Smooth muscle cell (in vitro differentiated cells): ENCODE results near the gene CCDC82. TPM values are rescaled to one million over a fixed set of nuclear protein-coding genes. Genes with fewer than 3 reads are reported as not detected.
A peak's percentile ranks its signal among the peaks of the same experiment; 100 is the strongest.

Experiments
- DNase-seq: peaks from one replicate; lab custom pipeline; 2025; ENCODE audit not compliant: unreplicated experiment; lab: John Stamatoyannopoulos, UW
- H2AFZ ChIP-seq: fragments of 200-600 bp; sonication (generic); 2 replicates; pipeline ENCODE4 v1.6.0; 2016; ENCODE audit warnings: antibody characterized with exemption, low read depth, mild to moderate bottlenecking
- H3F3A ChIP-seq: fragments of 200-600 bp; sonication (generic); 2 replicates; pipeline ENCODE4 v1.6.0; 2017; ENCODE audit warnings: antibody characterized with exemption, low read depth
- H3K27ac ChIP-seq: fragments of 200-600 bp; sonication (generic); 2 replicates; pipeline ENCODE4 v1.5.1; 2016; ENCODE audit warnings: low read depth, mild to moderate bottlenecking
- H3K27me3 ChIP-seq: fragments of 200-600 bp; sonication (generic); 2 replicates; pipeline ENCODE4 v1.6.1; 2016; ENCODE audit warnings: low read depth, mild to moderate bottlenecking
- H3K36me3 ChIP-seq: fragments of 200-600 bp; sonication (generic); 2 replicates; pipeline ENCODE4 v1.5.1; 2016; ENCODE audit warnings: low read depth
- H3K4me1 ChIP-seq: fragments of 200-600 bp; sonication (generic); 2 replicates; pipeline ENCODE4 v1.5.1; 2016; ENCODE audit warnings: low read depth
- H3K4me2 ChIP-seq: fragments of 200-600 bp; sonication (generic); 2 replicates; pipeline ENCODE4 v1.6.0; 2016; ENCODE audit warnings: mild to moderate bottlenecking
- H3K4me3 ChIP-seq: fragments of 200-600 bp; sonication (generic); 2 replicates; pipeline ENCODE4 v1.5.1; 2016; ENCODE audit warnings: mild to moderate bottlenecking
- H3K79me2 ChIP-seq: fragments of 200-600 bp; sonication (generic); 2 replicates; pipeline ENCODE4 v1.6.0; 2016; ENCODE audit warnings: low read depth, mild to moderate bottlenecking
- H3K9ac ChIP-seq: fragments of 200-600 bp; sonication (generic); 2 replicates; pipeline ENCODE4 v1.6.0; 2016; ENCODE audit warnings: low read depth
- H3K9me3 ChIP-seq: fragments of 200-600 bp; sonication (generic); replicated peaks from 2 replicates; pipeline ENCODE4 v1.5.1; 2016; ENCODE audit warnings: low read depth
- H4K20me1 ChIP-seq: fragments of 200-600 bp; sonication (generic); 2 replicates; pipeline ENCODE4 v1.6.0; 2016; ENCODE audit warnings: low read depth
- CTCF ChIP-seq: fragments of 200-600 bp; sonication (generic); IDR thresholded peaks from 2 replicates; pipeline ENCODE4 v1.5.1; 2017; ENCODE audit warnings: borderline replicate concordance, mild to moderate bottlenecking, antibody characterized with exemption; ENCODE audit not compliant: insufficient read depth, poor library complexity, severe bottlenecking
- WGBS: methylation state at CpG from one replicate; pipeline ENCODE4 v1.1.7; 2016; ENCODE audit warnings: low lambda C conversion rate; 5-methylcytosine and 5-hydroxymethylcytosine counted together
- polyA plus RNA-seq: library from polyadenylated mRNA; unstranded; fragments of >200 nt; fragmentation: Nextera tagmentation; extraction: Ambion mirVana; gene quantifications from 2 replicates; pipeline ENCODE4 v1.2.1, GENCODE V29; 2016
- total RNA-seq: library from RNA; depleted of rRNA; stranded (reverse); fragments of >200 nt; gene quantifications from 2 replicates; pipeline ENCODE4 v1.2.3, GENCODE V29; 2014

CCDC82 gene
- total and polyA plus RNA-seq, 2 experiments from 2014 or later: 19.8 to 32.8 TPM

DNA sequence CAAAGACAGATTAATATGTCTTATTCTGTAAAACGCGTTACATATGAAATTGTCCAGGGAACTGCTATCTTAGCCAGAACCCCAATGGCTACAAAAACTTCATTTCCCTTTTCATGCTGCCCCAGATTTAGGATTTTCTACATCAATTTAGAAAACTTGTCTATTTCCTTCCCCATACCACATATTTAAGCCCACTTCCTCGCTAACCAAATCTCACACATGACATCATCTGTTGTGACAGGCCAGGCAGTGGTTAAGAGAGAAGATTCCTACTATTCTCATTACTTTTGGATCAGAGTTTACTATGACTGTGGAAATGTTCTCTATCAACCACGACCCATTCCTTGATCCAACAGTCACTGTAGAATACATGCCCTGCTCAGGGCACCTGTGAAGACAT is 15.9 kb downstream of the CCDC82 start:
- H4K20me1 ChIP-seq: no peaks in the 10 kb centered on the region
- H3K36me3 ChIP-seq: peaks cover 27% of the 10 kb centered on the region
- DNase-seq: no peak
- no peak overlapping the region for H3K9ac ChIP-seq
- WGBS: 92% methylated on average over 4 of the region's 4 CpGs
- no peak for TF ChIP-seq CTCF
- no peaks in the 10 kb centered on the region for H3F3A ChIP-seq
- H3K27ac ChIP-seq: no peak overlapping the region
- no peaks in the 10 kb centered on the region for H3K4me1 ChIP-seq
- H3K4me3 ChIP-seq: no peak overlapping the region
- H3K27me3 ChIP-seq: no peaks in the 10 kb centered on the region
- no peak overlapping the region for H3K4me2 ChIP-seq
- H3K9me3 ChIP-seq: no peaks in the 10 kb centered on the region
- H2AFZ ChIP-seq: no peak overlapping the region
- no peaks in the 10 kb centered on the region for H3K79me2 ChIP-seq

- Histone ChIP-seq H3K4me3 (no peak overlapping the region), H4K20me1 (no peaks in the 10 kb centered on the region), H3K4me2 (no peak overlapping the region), H3K4me1 (no peaks in the 10 kb centered on the region), H3K27ac (no peak overlapping the region), H3K9ac (no peak overlapping the region), H2AFZ (no peak overlapping the region), H3K27me3 (no peaks in the 10 kb centered on the region), H3K9me3 (peaks cover 3% of the 10 kb centered on the region), H3K79me2 (peaks cover 3% of the 10 kb centered on the region), H3K36me3 (peaks cover 33% of the 10 kb centered on the region), H3F3A (no peaks in the 10 kb centered on the region)
- no peak for DNase-seq
- WGBS: 96% methylated on average over 2 of the region's 2 CpGs
- no peak for TF ChIP-seq CTCF
These were observed 22.4 kb downstream of the CCDC82 start for GRCh38 chr11:96367342-96367741.

- WGBS: 52% methylated on average over 1 of the region's 1 CpG
- no peak overlapping the region for H3K4me3 ChIP-seq
- peak overlapping the region; percentile 10 for H3K27ac ChIP-seq
- H4K20me1 ChIP-seq: no peaks in the 10 kb centered on the region
- H3K36me3 ChIP-seq: peaks cover 36% of the 10 kb centered on the region
- TF ChIP-seq CTCF: no peak
- H3K9ac ChIP-seq: no peak overlapping the region
- no peak overlapping the region for H3K4me2 ChIP-seq
- H3K9me3 ChIP-seq: peaks cover 3% of the 10 kb centered on the region
- H3F3A ChIP-seq: no peaks in the 10 kb centered on the region
- H3K27me3 ChIP-seq: no peaks in the 10 kb centered on the region
- peaks cover 3% of the 10 kb centered on the region for H3K79me2 ChIP-seq
- no peak overlapping the region for H2AFZ ChIP-seq
- DNase-seq: no peak
- H3K4me1 ChIP-seq: no peaks in the 10 kb centered on the region
These were observed 23.7 kb downstream of the CCDC82 start for GRCh38 chr11:96366024-96366423.

- no peak for TF ChIP-seq CTCF
- no peak overlapping the region for H3K4me2 ChIP-seq
- no peak for DNase-seq
- 68% methylated on average over 1 of the region's 1 CpG for WGBS
- no peaks in the 10 kb centered on the region for H3F3A ChIP-seq
- no peak overlapping the region for H3K4me3 ChIP-seq
- no peaks in the 10 kb centered on the region for H3K4me1 ChIP-seq
- no peak overlapping the region for H3K27ac ChIP-seq
- H3K27me3 ChIP-seq: no peaks in the 10 kb centered on the region
- no peak overlapping the region for H2AFZ ChIP-seq
- peaks cover 32% of the 10 kb centered on the region for H3K36me3 ChIP-seq
- peaks cover 3% of the 10 kb centered on the region for H3K9me3 ChIP-seq
- no peaks in the 10 kb centered on the region for H4K20me1 ChIP-seq
- peaks cover 3% of the 10 kb centered on the region for H3K79me2 ChIP-seq
- no peak overlapping the region for H3K9ac ChIP-seq
These were observed 24.2 kb downstream of the CCDC82 start for GRCh38 chr11:96365493-96365892.
